Measurements from ENCODE around the gene AFF3.

GRCh38 chr2:99959261-99960014, 183.0 kb downstream of the AFF3 start:
- no peak for TF ChIP-seq CTCF (conservative IDR thresholded peaks at IDR 0.05 in 1 of 2, IDR thresholded peaks at IDR 0.05 in 1 of 2; ENCODE audit: low read depth in 1 of 2, low read length in 2 of 2)
- no peak for TF ChIP-seq EZH2 (IDR thresholded peaks at IDR 0.05; ENCODE audit: low read length, missing control alignments)

Measured in fibroblast of lung (primary cell).